ENCODE measurements around the gene TMEM248.
"Not testable (repeated sequence)": the region's sequence is repeated elsewhere in the genome, so short reads cannot be mapped to it uniquely, and the experiment has no call there.

The TMEM248 gene

GRCh38 chr7:66920769-66921395 is at the start of gene TMEM248:
TMEM248 (plus strand) TSS chr7:66921225; CDS start chr7:66941866, 20,641 bp downstream.
- DNase-seq (ENCODE audit: low read depth) = peak; percentile 44

- DNase-seq (ENCODE audit: low read depth) = no peak
These were observed 47.5 kb upstream of the TMEM248 start for GRCh38 chr7:66873476-66873875.

GRCh38 chr7:66877577-66878300 is 43.3 kb upstream of the TMEM248 start:
- DNase-seq (ENCODE audit: low read depth) = no peak

- DNase-seq (ENCODE audit: low read depth) = not testable (repeated sequence)
These were observed 42.7 kb upstream of the TMEM248 start for GRCh38 chr7:66878301-66878685.

GRCh38 chr7:66880053-66880452 is 41.0 kb upstream of the TMEM248 start:
- DNase-seq (ENCODE audit: low read depth) = no peak

GRCh38 chr7:66880577-66880976 is 40.4 kb upstream of the TMEM248 start:
- DNase-seq (ENCODE audit: low read depth) = not testable (repeated sequence)

GRCh38 chr7:66883716-66884115 is 37.3 kb upstream of the TMEM248 start:
- DNase-seq (ENCODE audit: low read depth) = no peak

- not testable (repeated sequence) for DNase-seq (ENCODE audit: low read depth)
These were observed 36.5 kb upstream of the TMEM248 start for GRCh38 chr7:66884556-66884955.

- no peak for DNase-seq (ENCODE audit: low read depth)
These were observed 34.9 kb upstream of the TMEM248 start for GRCh38 chr7:66886152-66886551.

GRCh38 chr7:66888223-66888622 is 32.8 kb upstream of the TMEM248 start:
- not testable (repeated sequence) for DNase-seq (ENCODE audit: low read depth)

- DNase-seq (ENCODE audit: low read depth) = no peak
These were observed 26.5 kb upstream of the TMEM248 start for GRCh38 chr7:66894463-66895080.

GRCh38 chr7:66896441-66896840 is 24.6 kb upstream of the TMEM248 start:
- no peak for DNase-seq (ENCODE audit: low read depth)

GRCh38 chr7:66899552-66900280 is 21.3 kb upstream of the TMEM248 start:
- no peak for DNase-seq (ENCODE audit: low read depth)

GRCh38 chr7:66901941-66902843 is 18.8 kb upstream of the TMEM248 start:
- no peak for DNase-seq (ENCODE audit: low read depth)

- no peak for DNase-seq (ENCODE audit: low read depth)
These were observed 18.2 kb upstream of the TMEM248 start for GRCh38 chr7:66902844-66903180.

- no peak for DNase-seq (ENCODE audit: low read depth)
These were observed 17.5 kb upstream of the TMEM248 start for GRCh38 chr7:66903360-66904062.

- DNase-seq (ENCODE audit: low read depth) = no peak
These were observed 16.9 kb upstream of the TMEM248 start for GRCh38 chr7:66904063-66904593.

- DNase-seq (ENCODE audit: low read depth) = no peak
These were observed 15.7 kb upstream of the TMEM248 start for GRCh38 chr7:66905278-66905677.

GRCh38 chr7:66905689-66906088 is 15.3 kb upstream of the TMEM248 start:
- no peak for DNase-seq (ENCODE audit: low read depth)

GRCh38 chr7:66907731-66908130 is 13.3 kb upstream of the TMEM248 start:
- DNase-seq (ENCODE audit: low read depth) = no peak

- not testable (repeated sequence) for DNase-seq (ENCODE audit: low read depth)
These were observed 12.4 kb upstream of the TMEM248 start for GRCh38 chr7:66908598-66908997.

Measured in GM04503 (cell line).